Measurements from ENCODE around the gene KIAA0825. TPM values are rescaled to one million over a fixed set of nuclear protein-coding genes. Genes with fewer than 3 reads are reported as not detected.

The KIAA0825 gene
- total RNA-seq, 2 donors from 2014 or later: 4.1 to 4.3 TPM

DNA sequence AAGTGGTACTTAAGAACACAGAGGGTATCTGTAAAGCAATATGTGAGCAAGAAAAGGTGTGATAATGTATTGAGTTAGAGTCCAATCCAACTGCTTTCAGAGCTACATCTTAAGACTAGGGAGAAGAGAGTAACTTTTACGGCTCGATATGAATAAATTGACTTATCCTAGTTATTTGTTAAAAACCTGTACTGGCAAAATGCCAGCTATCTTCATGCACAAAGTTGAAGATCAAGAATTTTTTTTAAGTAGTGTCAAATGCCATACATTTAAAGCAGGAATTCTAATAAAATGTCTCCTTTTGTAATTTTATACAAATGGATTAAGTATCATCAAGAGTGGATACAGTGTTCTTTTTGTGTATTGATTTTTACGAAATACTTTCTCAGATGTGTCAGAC, 305.2 kb downstream of the KIAA0825 start:
- Histone ChIP-seq H3K4me1 (ENCODE audit: control insufficient read depth in 1 of 2, low read depth in 2 of 2) (no peaks in the 10 kb centered on the region), H3K4me3 (no peak overlapping the region)
- ATAC-seq (ENCODE audit: insufficient number of reproducible peaks, low FRiP score, low read depth): no peak

DNA sequence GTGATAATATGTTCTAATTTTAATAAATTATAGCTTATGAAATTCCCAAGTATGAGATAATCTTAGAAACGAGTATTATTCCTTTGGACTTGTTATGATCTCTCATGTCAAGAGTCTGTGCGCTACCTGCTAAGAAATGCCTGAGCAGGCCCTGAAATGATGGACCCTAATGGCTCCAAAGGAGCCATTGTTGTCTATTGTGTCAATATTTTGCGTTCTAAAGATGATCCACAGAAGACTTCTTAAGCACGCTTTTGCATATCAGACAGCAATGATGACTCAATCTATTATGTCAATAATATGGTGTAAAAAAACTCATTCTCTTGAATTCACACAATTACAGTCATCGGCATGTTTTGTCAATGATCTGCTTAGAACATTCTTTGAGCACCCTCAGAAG, 306.1 kb downstream of the KIAA0825 start:
- Histone ChIP-seq H3K27ac (no peak overlapping the region), H3K4me1 (ENCODE audit: control insufficient read depth in 1 of 2, low read depth in 2 of 2) (no peaks in the 10 kb centered on the region), H3K9me3 (no peaks in the 10 kb centered on the region), H3K36me3 (no peaks in the 10 kb centered on the region), H3K27me3 (replicated peaks; ENCODE audit: insufficient read depth) (no peaks in the 10 kb centered on the region), H3K4me3 (no peak overlapping the region)
- DNase-seq (ENCODE audit: low spot score): no peak
- TF ChIP-seq, protein P1, sequence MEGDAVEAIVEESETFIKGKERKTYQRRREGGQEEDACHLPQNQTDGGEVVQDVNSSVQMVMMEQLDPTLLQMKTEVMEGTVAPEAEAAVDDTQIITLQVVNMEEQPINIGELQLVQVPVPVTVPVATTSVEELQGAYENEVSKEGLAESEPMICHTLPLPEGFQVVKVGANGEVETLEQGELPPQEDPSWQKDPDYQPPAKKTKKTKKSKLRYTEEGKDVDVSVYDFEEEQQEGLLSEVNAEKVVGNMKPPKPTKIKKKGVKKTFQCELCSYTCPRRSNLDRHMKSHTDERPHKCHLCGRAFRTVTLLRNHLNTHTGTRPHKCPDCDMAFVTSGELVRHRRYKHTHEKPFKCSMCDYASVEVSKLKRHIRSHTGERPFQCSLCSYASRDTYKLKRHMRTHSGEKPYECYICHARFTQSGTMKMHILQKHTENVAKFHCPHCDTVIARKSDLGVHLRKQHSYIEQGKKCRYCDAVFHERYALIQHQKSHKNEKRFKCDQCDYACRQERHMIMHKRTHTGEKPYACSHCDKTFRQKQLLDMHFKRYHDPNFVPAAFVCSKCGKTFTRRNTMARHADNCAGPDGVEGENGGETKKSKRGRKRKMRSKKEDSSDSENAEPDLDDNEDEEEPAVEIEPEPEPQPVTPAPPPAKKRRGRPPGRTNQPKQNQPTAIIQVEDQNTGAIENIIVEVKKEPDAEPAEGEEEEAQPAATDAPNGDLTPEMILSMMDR (IDR thresholded peaks at IDR 0.05): no peak
- ATAC-seq (ENCODE audit: insufficient number of reproducible peaks, low FRiP score, low read depth): no peak

More for the DNA sequence above, 305.2 kb downstream of the KIAA0825 start:
- TF ChIP-seq, protein P1 (IDR thresholded peaks at IDR 0.05): no peak
- no peak for DNase-seq (ENCODE audit: low spot score)
- H3K9me3 ChIP-seq: no peaks in the 10 kb centered on the region
- H3K36me3 ChIP-seq: no peaks in the 10 kb centered on the region
- no peaks in the 10 kb centered on the region for H3K27me3 ChIP-seq (replicated peaks; ENCODE audit: insufficient read depth)
- no peak overlapping the region for H3K27ac ChIP-seq

DNA sequence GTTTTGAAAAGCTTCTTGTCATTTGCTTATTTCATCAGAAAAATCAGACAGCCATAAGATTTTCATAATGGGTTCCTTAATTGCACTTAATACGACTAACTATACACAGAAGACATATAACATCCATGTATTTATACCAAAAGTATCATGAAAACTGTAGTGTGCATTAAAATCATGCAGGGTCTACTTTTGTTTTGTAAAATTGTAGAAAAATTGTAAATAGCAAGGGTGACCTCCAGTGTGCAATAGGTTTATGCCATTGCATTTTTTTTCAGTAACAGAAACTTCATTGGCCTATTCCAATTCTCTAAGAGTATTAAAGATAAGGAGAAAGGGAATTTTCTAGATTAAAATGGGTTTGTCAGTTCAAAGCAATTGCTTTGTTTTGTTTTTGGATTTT, 307.6 kb downstream of the KIAA0825 start:
- Histone ChIP-seq H3K36me3 (no peaks in the 10 kb centered on the region), H3K27ac (no peak overlapping the region), H3K4me3 (no peak overlapping the region), H3K27me3 (replicated peaks; ENCODE audit: insufficient read depth) (no peaks in the 10 kb centered on the region), H3K4me1 (ENCODE audit: control insufficient read depth in 1 of 2, low read depth in 2 of 2) (no peaks in the 10 kb centered on the region), H3K9me3 (no peaks in the 10 kb centered on the region)
- ATAC-seq (ENCODE audit: insufficient number of reproducible peaks, low FRiP score, low read depth): no peak
- TF ChIP-seq, protein P1 (IDR thresholded peaks at IDR 0.05): no peak
- DNase-seq (ENCODE audit: low spot score): no peak

DNA sequence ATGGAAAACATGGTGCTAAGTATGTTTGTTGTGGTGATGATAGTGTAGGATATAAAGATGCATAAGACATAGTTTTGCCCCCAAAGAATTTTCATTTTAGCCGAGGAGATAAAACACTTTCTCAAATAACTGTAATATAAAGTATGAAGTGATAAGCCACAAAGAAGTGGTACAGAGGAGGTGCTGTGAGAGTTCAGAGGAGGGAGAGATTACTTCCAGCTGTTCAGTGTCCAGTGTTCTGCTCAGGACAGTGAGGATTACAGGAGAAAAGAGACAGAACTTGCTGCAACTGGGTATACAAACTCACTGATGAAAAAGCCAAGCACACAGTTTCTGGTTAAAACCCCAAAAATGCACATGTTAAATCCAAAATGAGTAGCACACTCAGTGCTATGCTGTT, 309.3 kb downstream of the KIAA0825 start:
- TF ChIP-seq, protein P1 (IDR thresholded peaks at IDR 0.05): no peak
- H3K4me1 ChIP-seq (ENCODE audit: control insufficient read depth in 1 of 2, low read depth in 2 of 2): no peaks in the 10 kb centered on the region

DNA sequence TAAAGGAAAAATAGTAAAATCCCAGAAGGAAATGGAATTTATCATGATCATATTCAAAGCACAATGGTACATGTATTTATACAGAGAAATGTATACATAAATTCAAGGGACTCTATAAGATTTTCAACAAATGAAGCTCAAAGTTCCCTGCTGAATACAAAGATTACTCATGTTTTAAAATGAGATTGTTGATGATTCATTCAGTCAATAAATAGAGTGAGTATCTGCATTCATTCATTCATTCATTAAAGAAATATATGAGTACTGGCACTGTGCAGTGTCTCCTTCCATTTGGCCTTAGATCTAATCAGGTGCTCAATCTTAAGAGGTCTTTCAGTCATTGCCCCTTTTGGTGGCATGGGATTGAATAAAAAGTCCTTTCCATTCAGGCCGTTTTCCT, 310.0 kb downstream of the KIAA0825 start:
- H3K4me1 ChIP-seq (ENCODE audit: control insufficient read depth in 1 of 2, low read depth in 2 of 2): no peaks in the 10 kb centered on the region
- no peaks in the 10 kb centered on the region for H3K36me3 ChIP-seq
- H3K4me3 ChIP-seq: no peak overlapping the region
- no peak overlapping the region for H3K27ac ChIP-seq
- TF ChIP-seq, protein P1 (IDR thresholded peaks at IDR 0.05): no peak
- no peaks in the 10 kb centered on the region for H3K9me3 ChIP-seq
- ATAC-seq (ENCODE audit: insufficient number of reproducible peaks, low FRiP score, low read depth): no peak
- no peaks in the 10 kb centered on the region for H3K27me3 ChIP-seq (replicated peaks; ENCODE audit: insufficient read depth)
- no peak for DNase-seq (ENCODE audit: low spot score)

More for the DNA sequence above, 309.3 kb downstream of the KIAA0825 start:
- Histone ChIP-seq H3K36me3 (no peaks in the 10 kb centered on the region), H3K27me3 (replicated peaks; ENCODE audit: insufficient read depth) (no peaks in the 10 kb centered on the region), H3K27ac (no peak overlapping the region), H3K4me3 (no peak overlapping the region), H3K9me3 (no peaks in the 10 kb centered on the region)
- DNase-seq (ENCODE audit: low spot score) (no peak), ATAC-seq (ENCODE audit: insufficient number of reproducible peaks, low FRiP score, low read depth) (no peak)

All from thoracic aorta (tissue), 2 donors.